Islet precursor cell (in vitro differentiated cells): ENCODE results near the gene ETS1.

ENCODE experiments used
- DNase-seq: peaks from one replicate; pipeline ENCODE4 v3.0.0-alpha.2; 2018

ETS1 gene

DNA sequence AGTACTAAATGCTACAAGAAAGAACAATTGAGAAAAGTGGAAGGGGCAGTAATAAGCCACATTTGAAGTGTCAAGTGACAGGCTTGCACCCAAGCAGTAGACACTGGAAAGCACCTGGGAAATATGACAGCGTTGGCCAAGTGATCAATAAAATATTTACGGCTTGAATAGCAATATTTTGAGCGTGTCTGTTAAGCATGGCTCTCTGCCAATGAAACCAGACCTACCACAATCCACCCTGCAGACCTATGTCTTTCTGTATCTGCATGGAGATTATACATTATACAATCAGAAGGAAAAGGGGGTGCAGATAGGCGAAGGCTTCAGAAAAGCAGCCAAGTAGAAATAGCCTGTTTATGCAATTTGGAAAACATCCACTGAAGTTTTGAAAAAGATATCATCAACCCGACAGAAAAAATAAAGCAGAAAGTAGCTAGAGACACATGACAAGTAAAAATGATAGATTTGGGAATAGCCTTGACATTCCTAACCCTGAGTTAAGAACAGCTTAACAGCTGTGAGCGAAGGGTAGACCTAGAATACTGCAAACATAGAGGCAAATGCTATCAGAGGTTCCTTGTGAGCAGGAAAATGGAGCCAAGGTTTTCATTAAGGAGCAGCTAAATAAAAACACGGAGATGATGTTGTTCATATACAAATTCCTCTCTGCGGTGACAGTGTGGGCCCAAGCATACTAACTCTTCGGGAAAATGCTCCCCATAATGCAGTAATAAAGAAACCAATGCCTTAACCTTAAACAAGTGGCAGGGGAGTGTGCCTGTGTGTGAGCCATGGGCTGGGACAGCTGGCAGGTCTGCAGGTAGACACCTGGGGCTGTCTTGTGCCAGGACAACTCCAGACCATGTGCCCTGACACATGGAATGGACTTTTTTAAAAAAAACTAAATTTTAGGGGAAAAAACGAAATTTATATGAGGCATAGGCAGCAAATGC lies 71.3 kb downstream of the ETS1 start:
- DNase-seq, result no peak

- no peak for DNase-seq
These were observed 72.3 kb downstream of the ETS1 start for GRCh38 chr11:128515086-128515485.

DNA sequence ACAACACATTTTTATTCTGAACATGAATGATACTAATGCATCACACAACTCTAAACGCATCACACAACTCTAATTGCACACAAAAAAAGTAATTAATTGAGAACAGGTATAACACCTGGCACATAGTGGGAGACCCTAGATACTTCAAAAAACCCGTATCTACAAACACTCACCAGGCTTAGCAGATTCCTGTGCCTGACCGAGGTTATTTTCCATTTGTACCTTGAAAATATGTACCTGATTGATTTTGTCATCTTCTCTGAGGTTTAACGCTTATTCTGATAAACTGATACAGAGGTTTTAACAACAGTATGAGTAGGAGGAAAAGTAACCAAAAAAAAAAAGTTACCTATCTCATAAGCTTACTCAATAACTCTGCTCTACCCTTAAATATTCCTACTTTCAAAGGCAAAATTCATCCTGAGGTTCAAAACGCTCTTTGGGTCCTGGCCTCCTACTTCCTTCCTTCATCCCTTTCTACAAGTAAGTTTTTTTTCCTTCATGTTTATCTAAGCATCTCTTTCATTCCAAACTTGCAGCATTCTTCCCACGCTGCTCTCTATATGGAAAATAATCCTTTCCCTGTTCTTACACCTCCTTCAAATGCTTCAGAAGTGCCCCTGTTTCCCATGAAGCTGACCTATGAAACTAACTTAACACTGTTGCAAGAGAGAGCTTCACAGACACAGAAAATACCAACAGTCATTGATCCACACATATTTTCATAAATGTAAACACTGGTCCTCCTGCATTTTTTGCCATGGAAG lies 73.3 kb downstream of the ETS1 start:
- DNase-seq, result no peak

GRCh38 chr11:128512474-128512996 lies 74.8 kb downstream of the ETS1 start:
- no peak for DNase-seq

- DNase-seq, result no peak
These were observed 75.6 kb downstream of the ETS1 start for GRCh38 chr11:128511712-128512111.

DNA sequence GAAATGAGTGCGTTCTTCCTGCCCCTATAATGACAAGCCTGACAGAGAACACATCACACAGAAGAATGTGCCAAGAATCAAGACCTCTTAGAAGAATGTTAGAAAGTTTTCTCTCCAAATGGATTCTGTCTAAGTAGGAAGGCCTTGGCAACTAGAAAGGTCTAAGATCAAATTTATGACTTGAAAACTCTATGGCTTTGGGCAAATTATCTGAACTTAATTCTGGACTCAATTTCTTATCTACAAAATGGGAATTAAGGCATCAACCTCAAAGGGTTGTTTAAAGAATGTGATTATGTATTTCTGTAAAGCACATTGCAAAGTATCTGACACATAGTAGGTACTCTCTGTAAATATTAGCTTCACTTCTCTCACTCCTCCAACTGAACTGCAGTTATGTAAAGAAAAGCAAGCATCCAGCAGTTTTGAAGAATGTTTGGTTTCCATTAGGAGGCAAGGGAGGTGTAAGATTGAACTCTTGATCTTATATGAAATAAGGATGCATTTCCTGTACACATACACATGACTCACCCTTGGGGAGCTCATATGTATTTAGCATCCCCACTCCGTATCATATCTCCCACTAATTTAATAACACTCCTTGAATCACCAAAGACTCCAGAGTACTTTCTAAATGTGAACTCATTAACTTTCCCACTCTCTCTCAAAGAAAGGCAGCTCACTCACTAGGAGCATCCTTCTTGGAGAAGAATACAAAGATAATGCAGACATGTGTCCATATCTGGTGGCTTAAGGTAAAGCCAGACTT lies 77.6 kb downstream of the ETS1 start:
- no peak for DNase-seq

DNA sequence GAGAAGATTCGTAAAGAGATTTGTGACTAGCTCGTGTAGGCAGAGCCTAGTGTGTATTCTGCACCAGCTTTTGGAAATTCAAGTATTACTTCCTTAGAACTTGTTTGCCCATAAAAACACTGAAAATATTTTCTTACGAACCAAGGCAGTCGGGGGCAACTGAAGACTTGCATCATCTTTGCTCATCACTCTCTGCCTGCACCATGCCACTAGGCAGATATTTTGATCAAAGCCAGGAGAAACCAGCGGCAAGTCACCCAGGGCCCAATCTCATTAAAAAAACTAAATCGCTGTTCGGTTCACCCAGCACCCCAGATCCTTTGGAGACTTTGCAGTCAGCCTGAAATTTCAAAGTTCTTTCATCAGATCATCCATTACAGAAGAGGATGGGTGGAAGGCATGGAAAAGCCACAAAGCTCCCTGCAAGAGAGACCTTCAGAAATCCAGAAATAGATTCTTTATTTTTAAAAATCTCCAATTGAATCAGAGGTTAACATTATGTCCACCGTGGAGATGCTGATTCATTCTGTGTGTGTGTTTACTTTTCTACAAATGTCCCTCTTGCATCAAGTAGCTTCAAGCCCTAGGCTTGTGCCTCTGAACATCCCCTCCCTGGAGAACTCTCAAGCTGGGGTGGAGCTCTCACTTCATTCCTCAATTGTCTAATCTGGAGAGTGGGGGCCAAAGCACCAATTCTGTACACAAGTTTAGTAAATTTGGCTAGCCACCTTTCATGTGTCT lies 78.4 kb downstream of the ETS1 start:
- DNase-seq, result no peak

DNA sequence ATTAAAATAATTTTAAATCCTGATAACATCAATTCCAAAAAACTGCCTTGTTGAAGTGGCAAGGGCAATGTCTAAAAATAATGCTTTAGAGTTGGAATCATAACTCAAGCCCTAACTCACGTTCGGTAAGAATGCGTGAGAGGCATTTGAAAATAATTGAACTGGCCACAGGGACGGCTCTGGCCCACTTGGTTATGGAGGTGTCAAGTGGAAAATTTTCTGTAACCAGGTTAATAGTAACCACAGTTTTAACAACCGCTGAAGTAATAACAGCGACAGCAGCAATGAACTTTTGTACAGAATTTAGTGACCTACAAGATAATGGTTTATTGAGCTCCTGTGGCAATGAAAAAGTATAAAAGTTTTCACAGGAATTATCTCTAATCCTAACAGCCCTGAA lies 79.4 kb downstream of the ETS1 start:
- DNase-seq, result no peak

DNA sequence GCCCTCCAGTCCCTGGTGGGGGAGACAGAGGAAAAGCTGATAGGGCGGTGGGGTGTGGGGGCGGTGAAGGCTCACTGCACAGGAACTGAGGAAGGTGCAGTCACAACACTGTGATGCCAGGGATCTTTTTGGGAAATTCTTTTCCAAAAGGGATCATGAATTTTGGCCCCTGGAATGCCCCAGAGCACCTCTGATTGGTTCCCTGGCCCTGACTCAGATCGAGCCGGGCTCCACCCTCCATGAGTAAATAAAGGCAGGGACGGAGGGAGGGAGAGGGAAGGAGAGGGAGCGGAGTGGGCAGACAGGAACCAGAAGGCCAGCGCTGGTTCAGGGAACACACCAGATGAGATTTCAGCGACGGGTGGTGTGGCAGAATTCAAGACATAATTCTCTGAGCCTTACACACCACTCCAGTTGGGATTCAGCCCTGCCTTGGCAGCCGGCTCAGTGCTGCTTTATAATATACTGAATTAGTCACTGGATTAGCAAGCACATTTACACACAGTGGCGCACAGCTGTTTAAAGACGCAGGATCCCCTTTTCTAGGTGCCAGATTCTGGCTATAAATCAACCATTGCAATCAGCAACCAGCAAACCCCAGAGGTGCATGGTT lies 80.3 kb downstream of the ETS1 start:
- DNase-seq, result peak; percentile 78

DNA sequence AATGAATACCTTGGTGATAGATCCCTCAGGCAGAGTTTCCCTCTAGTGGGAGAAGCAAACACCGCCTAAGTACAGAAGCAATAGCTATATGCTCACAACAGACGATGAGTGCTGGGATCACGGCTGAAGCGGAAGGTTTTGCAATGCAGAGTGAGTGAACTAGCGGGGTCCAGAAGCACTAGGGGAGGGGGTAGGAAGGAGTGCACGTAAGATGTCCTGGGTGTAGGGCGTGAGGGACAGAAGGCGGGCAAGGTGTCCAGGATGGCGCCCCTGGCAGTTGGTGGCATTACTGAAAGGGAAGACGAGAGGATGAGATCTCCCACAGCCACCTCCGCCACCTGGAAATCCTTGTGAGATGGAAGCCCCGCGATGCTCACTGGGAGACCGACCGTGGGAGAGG lies 81.0 kb downstream of the ETS1 start:
- DNase-seq, result no peak

DNA sequence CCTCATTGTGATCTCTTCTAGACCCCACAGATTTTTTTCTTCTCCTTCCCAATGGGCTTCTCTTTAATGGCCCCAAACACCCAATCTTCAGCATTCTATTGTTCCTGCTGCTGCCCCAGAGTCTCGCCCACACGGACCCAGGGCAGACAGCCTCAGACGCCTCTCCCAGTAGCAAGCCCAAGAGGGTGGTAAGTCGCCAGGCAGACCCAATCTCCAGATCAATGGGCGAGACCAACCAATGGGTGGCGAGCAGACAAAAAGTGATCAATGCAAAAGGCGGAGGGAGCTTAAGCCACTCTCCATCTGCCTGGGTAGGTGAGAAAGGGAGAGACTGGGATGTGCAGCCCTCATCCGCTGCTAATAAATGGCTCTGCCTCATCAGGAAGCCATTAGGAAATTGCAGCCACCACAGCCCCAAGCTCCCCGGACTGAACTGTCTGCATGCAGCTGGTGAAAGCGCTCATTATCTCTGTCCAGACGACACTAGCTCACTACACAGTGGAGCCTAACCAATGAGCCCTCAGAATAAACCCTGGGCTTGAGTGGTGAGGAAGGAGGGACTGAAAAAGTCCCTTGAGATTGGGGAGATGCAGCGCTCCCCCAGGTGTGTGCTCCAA lies 81.8 kb downstream of the ETS1 start:
- peak; percentile 85 for DNase-seq

DNA sequence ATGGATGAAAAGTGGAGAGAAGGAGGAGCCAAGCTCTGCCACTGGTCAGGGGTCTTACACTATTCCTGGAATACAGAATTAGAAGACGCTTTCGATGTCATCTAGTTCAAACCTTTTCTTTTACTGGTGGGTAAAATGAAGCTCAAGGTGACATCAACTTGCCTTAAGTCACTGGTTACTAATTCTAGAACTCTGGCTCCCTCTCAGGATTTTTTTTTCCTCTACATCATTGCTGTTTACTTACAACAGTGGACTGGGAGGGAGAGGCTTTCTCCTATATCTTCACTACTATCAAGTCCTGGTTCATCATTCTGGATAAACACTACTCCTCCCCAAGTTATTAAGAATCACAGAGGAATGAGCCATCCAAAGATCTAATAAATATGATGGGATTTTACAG lies 82.9 kb downstream of the ETS1 start:
- DNase-seq, result no peak

DNA sequence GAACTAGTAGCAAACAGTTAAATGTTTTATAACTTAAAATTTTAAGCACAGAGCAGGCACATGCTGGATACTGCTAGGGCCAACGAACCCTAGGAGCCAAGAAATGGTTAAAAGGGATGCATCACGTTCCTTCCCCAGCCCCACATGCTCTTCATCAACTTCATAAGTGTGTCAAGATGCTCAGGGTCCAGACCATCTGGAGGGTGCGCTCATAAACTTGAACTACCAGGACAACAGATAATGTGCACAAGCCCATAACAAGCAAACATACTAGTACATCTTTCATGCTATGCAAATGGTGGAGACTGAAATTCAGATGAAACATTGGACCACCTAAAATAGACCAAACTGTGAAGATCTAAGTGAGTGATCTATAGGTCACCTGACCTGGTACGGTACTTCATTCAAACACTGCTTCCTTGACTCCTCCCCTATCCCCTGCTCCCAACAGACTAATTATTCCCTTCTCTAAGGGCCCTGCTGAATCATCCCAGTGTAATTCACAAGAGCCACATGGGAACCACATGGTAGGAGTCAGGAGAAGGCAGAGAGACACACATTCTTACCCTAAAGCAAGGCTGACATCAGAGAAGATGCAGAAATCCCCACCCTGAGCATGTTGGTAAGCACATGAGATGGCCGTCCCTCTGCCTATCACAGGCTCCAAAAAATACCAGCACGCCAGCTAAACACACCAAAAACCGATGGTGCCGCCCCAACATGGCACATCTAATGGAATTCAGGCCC lies 83.9 kb downstream of the ETS1 start:
- DNase-seq, result peak; percentile 82

GRCh38 chr11:128502726-128503125 lies 84.6 kb downstream of the ETS1 start:
- peak; percentile 82 for DNase-seq

GRCh38 chr11:128501632-128502549 lies 85.5 kb downstream of the ETS1 start:
- DNase-seq, result no peak

- DNase-seq, result no peak
These were observed 86.3 kb downstream of the ETS1 start for GRCh38 chr11:128501008-128501407.

GRCh38 chr11:128500493-128500892 lies 86.9 kb downstream of the ETS1 start:
- DNase-seq, result no peak

GRCh38 chr11:128499613-128500253 lies 87.6 kb downstream of the ETS1 start:
- no peak for DNase-seq

- no peak for DNase-seq
These were observed 88.6 kb downstream of the ETS1 start for GRCh38 chr11:128498721-128499245.
